DOHH2 (cell line): Measurements from ENCODE around the gene SETD9.
A peak's percentile ranks its signal among the peaks of the same experiment; 100 is the strongest.

ENCODE experiments used
- H3F3A ChIP-seq: fragments of 200-600 bp; sonication (generic), shearing (Covaris generic); 2 replicates; pipeline ENCODE4 v1.6.0; 2016; ENCODE audit warnings: antibody characterized with exemption, mild to moderate bottlenecking; ENCODE audit not compliant: control insufficient read depth, insufficient read depth
- H3K27ac ChIP-seq: fragments of 200-600 bp; sonication (generic); 2 replicates; pipeline ENCODE4 v1.5.1; 2014; ENCODE audit warnings: low read depth, mild to moderate bottlenecking, low read length, moderate library complexity
- H3K27me3 ChIP-seq: fragments of 200-600 bp; sonication (generic); 2 replicates; pipeline ENCODE4 v1.6.1; 2014; ENCODE audit warnings: mild to moderate bottlenecking, low read length, mixed read lengths; ENCODE audit not compliant: control insufficient read depth
- H3K36me3 ChIP-seq: fragments of 200-600 bp; sonication (generic); 2 replicates; pipeline ENCODE4 v1.6.1; 2014; ENCODE audit warnings: mild to moderate bottlenecking, low read length, moderate library complexity, mixed read lengths; ENCODE audit not compliant: control insufficient read depth
- H3K4me1 ChIP-seq: fragments of 200-600 bp; sonication (generic); 2 replicates; pipeline ENCODE4 v1.6.1; 2014; ENCODE audit warnings: mild to moderate bottlenecking, low read length, mixed read lengths; ENCODE audit not compliant: control insufficient read depth
- H3K4me2 ChIP-seq: fragments of 200-600 bp; sonication (generic); 2 replicates; pipeline ENCODE4 v1.6.0; 2014; ENCODE audit warnings: mild to moderate bottlenecking, low read length, moderate library complexity
- H3K4me3 ChIP-seq: fragments of 200-600 bp; sonication (generic); 2 replicates; pipeline ENCODE4 v1.5.1; 2014; ENCODE audit warnings: mild to moderate bottlenecking, low read length, mixed read lengths
- H3K79me2 ChIP-seq: fragments of 200-600 bp; sonication (generic); 2 replicates; pipeline ENCODE4 v1.6.1; 2014; ENCODE audit warnings: mild to moderate bottlenecking, low read length, mixed read lengths; ENCODE audit not compliant: control insufficient read depth
- H3K9me2 ChIP-seq: fragments of 200-600 bp; sonication (generic); replicated peaks from 2 replicates; pipeline ENCODE4 v1.6.1; 2014; ENCODE audit warnings: mild to moderate bottlenecking, low read length, mixed read lengths; ENCODE audit not compliant: control insufficient read depth
- H3K9me3 ChIP-seq: fragments of 200-600 bp; sonication (generic); 2 replicates; pipeline ENCODE4 v1.6.1; 2014; ENCODE audit warnings: antibody characterized with exemption, low read length, mixed read lengths; ENCODE audit not compliant: control insufficient read depth, insufficient read depth
- H4K20me1 ChIP-seq: fragments of 200-600 bp; sonication (generic); 2 replicates; pipeline ENCODE4 v1.6.0; 2014; ENCODE audit warnings: low read depth, mild to moderate bottlenecking, antibody characterized with exemption, low read length, moderate library complexity; ENCODE audit not compliant: control insufficient read depth, insufficient read depth
- EZH2phosphoT487 ChIP-seq: fragments of 200-600 bp; sonication (generic); IDR thresholded peaks from 2 replicates; pipeline ENCODE4 v1.6.1; 2017; ENCODE audit warnings: borderline replicate concordance, mild to moderate bottlenecking, antibody characterized with exemption, low read length, moderate library complexity, mixed read lengths
- TF ChIP-seq, protein P1 (sequence below): fragments of 200-600 bp; sonication (generic); IDR thresholded peaks from one replicate; pipeline ENCODE4 v1.5.1; 2014; ENCODE audit warnings: antibody characterized with exemption, mild to moderate bottlenecking, low read depth, low read length; ENCODE audit not compliant: poor library complexity, severe bottlenecking

The SETD9 gene

DNA sequence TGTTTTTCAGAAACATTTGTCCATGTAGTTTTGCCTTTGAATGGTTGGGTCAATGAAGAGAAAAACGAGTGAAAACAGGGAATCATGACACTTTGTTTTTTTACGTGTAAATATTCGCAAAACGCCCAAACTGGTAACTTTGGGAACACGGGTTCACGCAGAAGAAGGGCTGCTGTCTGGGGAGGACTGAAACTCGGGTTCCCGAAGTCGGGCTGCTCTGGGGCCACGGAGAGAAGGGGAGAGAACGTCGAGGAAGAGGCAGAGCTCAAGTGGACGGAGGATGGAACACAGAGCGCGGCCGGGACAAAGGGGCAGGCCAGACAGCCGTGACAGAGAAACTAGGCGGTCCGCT is 478 bp upstream of the SETD9 start:
- TF ChIP-seq EZH2phosphoT487: no peak
- TF ChIP-seq, protein P1, sequence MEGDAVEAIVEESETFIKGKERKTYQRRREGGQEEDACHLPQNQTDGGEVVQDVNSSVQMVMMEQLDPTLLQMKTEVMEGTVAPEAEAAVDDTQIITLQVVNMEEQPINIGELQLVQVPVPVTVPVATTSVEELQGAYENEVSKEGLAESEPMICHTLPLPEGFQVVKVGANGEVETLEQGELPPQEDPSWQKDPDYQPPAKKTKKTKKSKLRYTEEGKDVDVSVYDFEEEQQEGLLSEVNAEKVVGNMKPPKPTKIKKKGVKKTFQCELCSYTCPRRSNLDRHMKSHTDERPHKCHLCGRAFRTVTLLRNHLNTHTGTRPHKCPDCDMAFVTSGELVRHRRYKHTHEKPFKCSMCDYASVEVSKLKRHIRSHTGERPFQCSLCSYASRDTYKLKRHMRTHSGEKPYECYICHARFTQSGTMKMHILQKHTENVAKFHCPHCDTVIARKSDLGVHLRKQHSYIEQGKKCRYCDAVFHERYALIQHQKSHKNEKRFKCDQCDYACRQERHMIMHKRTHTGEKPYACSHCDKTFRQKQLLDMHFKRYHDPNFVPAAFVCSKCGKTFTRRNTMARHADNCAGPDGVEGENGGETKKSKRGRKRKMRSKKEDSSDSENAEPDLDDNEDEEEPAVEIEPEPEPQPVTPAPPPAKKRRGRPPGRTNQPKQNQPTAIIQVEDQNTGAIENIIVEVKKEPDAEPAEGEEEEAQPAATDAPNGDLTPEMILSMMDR: no peak
- Histone ChIP-seq H3F3A (peaks cover 6% of the 10 kb centered on the region), H3K4me1 (peaks cover 28% of the 10 kb centered on the region), H4K20me1 (no peaks in the 10 kb centered on the region), H3K4me3 (peak overlapping the region; percentile 89), H3K36me3 (no peaks in the 10 kb centered on the region; the same call in 1 of the 2 replicates), H3K9me3 (no peaks in the 10 kb centered on the region), H3K79me2 (peaks cover 11% of the 10 kb centered on the region), H3K27ac (peak overlapping the region; percentile 71), H3K4me2 (peak overlapping the region; percentile 89), H3K27me3 (no peaks in the 10 kb centered on the region; the same call in 1 of the 2 replicates), H3K9me2 (no peaks in the 10 kb centered on the region)

DNA sequence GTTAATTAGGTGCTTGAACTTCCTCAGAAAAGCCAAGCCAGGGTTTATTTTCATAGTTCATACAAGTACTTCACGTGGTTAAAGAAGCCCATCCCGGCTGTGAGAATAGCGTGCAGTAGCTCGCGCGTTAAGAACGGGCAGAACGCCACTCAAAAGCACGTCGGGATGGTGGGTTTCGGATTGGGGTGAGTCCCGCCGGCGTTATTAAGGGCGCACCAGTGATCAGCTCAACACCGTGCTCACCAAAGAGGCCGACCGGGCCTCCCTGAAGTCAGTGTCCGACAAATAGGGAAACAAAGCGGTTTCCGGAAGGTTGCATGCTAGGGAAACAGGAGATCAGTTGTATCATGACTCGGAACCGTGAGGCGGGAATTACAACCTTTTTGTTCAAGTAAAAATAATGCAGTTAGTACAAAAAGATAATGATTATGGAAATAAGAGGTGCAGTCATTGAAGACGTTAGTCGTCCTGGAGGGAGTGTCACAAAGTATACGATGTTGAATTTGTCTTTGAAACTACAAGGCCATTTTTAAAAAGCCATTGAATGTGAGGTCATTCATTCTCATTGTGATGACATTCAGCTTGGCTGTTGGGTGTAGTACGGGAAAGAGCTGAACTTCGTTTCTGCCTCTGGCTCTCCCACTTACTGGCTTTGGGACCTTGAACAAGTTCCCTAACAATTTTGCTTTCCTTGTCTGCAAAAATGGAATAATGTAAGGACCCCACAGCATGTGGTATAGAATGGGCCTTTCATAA is 992 bp downstream of the SETD9 start:
- H3K4me3 ChIP-seq: peak overlapping the region; percentile 89
- peaks cover 10% of the 10 kb centered on the region for H3F3A ChIP-seq
- no peaks in the 10 kb centered on the region; the same call in 1 of the 2 replicates for H3K36me3 ChIP-seq
- no peaks in the 10 kb centered on the region for H3K9me2 ChIP-seq
- H4K20me1 ChIP-seq: no peaks in the 10 kb centered on the region
- TF ChIP-seq, protein P1: no peak
- TF ChIP-seq EZH2phosphoT487: no peak
- peaks cover 11% of the 10 kb centered on the region for H3K79me2 ChIP-seq
- peak overlapping the region; percentile 75 for H3K4me2 ChIP-seq
- H3K4me1 ChIP-seq: peaks cover 28% of the 10 kb centered on the region
- H3K27me3 ChIP-seq: no peaks in the 10 kb centered on the region; the same call in 1 of the 2 replicates
- H3K27ac ChIP-seq: peak overlapping the region; percentile 74
- H3K9me3 ChIP-seq: no peaks in the 10 kb centered on the region

DNA sequence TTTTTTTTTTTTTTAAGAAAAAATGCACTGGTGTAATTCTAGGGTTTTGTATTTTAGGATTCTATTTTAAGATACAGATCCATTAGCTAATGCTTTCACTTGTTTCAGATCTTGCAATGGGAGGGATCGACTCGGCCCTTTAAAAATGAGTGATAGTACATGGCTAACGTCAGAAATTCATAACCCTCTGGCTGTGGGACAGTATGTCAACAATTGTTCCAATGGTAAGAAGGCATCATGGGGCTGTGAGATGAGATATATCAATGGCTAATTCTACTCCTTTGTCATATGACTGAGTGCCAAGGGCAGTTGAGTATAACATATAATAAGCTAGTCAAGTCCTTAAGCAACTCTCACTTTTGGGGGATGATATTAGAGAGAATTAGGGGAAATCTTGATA is 4.4 kb downstream of the SETD9 start:
- Histone ChIP-seq H3K4me2 (no peak overlapping the region), H3K9me3 (no peaks in the 10 kb centered on the region), H3K4me3 (no peak overlapping the region), H3K4me1 (peaks cover 17% of the 10 kb centered on the region), H3K27ac (no peak overlapping the region), H3K36me3 (no peaks in the 10 kb centered on the region; the same call in 1 of the 2 replicates), H4K20me1 (no peaks in the 10 kb centered on the region), H3K27me3 (no peaks in the 10 kb centered on the region), H3K79me2 (peaks cover 11% of the 10 kb centered on the region), H3F3A (peaks cover 6% of the 10 kb centered on the region; the same call in 1 of the 2 replicates), H3K9me2 (no peaks in the 10 kb centered on the region)
- no peak for TF ChIP-seq EZH2phosphoT487
- TF ChIP-seq, protein P1: no peak
